GM12878 (cell line): ENCODE data around the gene NPNT. TPM values are rescaled to one million over a fixed set of nuclear protein-coding genes. Genes with fewer than 3 reads are reported as not detected.

ENCODE experiments used
- ATAC-seq: fragments of 200-7000 bp; cut with Tn5 transposase; 3 replicates; pipeline ENCODE4 v1.9.1; 2020; ENCODE audit warnings: mild to moderate bottlenecking, moderate library complexity
- BruUV-seq: library from RNA; stranded (reverse); fragments of 400-500 nt; replicated peaks from 2 replicates; lab custom pipeline; 2021; lab: Mats Ljungman, UMichigan
- CTCF ChIA-PET: fragments of 300-600 bp; sonication (Branson Sonifier 250); formaldehyde crosslinking; extraction: SDS; loops from one replicate; lab custom pipeline; 2021; ENCODE audit warnings: inconsistent platforms; lab: Yijun Ruan, JAX
- POLR2A ChIA-PET: fragments of 350-600 bp; formaldehyde crosslinking; extraction: SDS; loops from one replicate; lab custom pipeline; 2021; ENCODE audit warnings: inconsistent platforms; lab: Charles Lee
- RAD21 ChIA-PET: fragments of 300-600 bp; sonication (Branson Sonifier 250); formaldehyde crosslinking; loops from one replicate; lab custom pipeline; 2023; ENCODE audit warnings: antibody characterized with exemption; ENCODE audit not compliant: unreplicated experiment; lab: Charles Lee
- SMC1A ChIA-PET: fragments of 300-600 bp; sonication (Branson Sonifier 250); formaldehyde crosslinking; loops from one replicate; lab custom pipeline; 2023; ENCODE audit not compliant: unreplicated experiment, uncharacterized antibody; lab: Charles Lee
- DNase-seq: peaks from one replicate; pipeline ENCODE4 v3.0.0-alpha.2; 2011; ENCODE audit warnings: low read depth, low spot score
- FAIRE-seq: peaks from 3 replicates; lab custom pipeline; 2011; peaks lifted over from hg19 to GRCh38; lab: Jason Lieb, UNC
- H2AFZ ChIP-seq: 2 replicates; pipeline ENCODE4 v1.6.0; 2011; ENCODE audit warnings: low read depth, low read length, control low read depth; ENCODE audit not compliant: control insufficient read depth
- H3K27ac ChIP-seq: 2 replicates; pipeline ENCODE4 v1.5.1; 2011; ENCODE audit warnings: control low read depth; ENCODE audit not compliant: control insufficient read depth, insufficient read depth
- H3K27me3 ChIP-seq, 2 experiments: replicated peaks in 1 of 2; 2 replicates each; pipeline versions ENCODE4 v1.6.0 to v1.6.1; 2011; ENCODE audit warnings: low read length in 1 of 2; ENCODE audit not compliant: control insufficient read depth in 2 of 2, insufficient read depth in 2 of 2
- H3K36me3 ChIP-seq, 2 experiments: 2 replicates each; pipeline ENCODE4 v1.5.1; 2011; ENCODE audit warnings: low read length in 1 of 2; ENCODE audit not compliant: control insufficient read depth in 2 of 2, insufficient read depth in 2 of 2
- H3K4me1 ChIP-seq: 2 replicates; pipeline ENCODE4 v1.6.1; 2011; ENCODE audit warnings: mild to moderate bottlenecking, low read length, moderate library complexity, mixed read lengths; ENCODE audit not compliant: control insufficient read depth, insufficient read depth
- H3K4me2 ChIP-seq: 2 replicates; pipeline ENCODE4 v1.6.0; 2011; ENCODE audit warnings: control low read depth; ENCODE audit not compliant: control insufficient read depth, insufficient read depth
- H3K4me3 ChIP-seq: fragments of 200-600 bp; sonication (generic); 2 replicates; pipeline ENCODE4 v1.5.1; 2016
- H3K79me2 ChIP-seq: 2 replicates; pipeline ENCODE4 v1.6.0; 2011; ENCODE audit warnings: low read length; ENCODE audit not compliant: control insufficient read depth, insufficient read depth
- H3K9ac ChIP-seq: 2 replicates; pipeline ENCODE4 v1.8.0; 2011; ENCODE audit warnings: low read length, control low read depth, mixed read lengths; ENCODE audit not compliant: control insufficient read depth, insufficient read depth
- H3K9me3 ChIP-seq: replicated peaks from 3 replicates; pipeline ENCODE4 v1.5.1; 2011; ENCODE audit warnings: mild to moderate bottlenecking, low read length; ENCODE audit not compliant: control insufficient read depth, insufficient read depth
- H4K20me1 ChIP-seq: 2 replicates; pipeline ENCODE4 v1.6.0; 2011; ENCODE audit not compliant: control insufficient read depth, insufficient read depth
- CBFB ChIP-seq: IDR thresholded peaks from 2 replicates; pipeline ENCODE4 v1.6.1; 2016; ENCODE audit warnings: antibody characterized with exemption, low read depth
- GABPA ChIP-seq: IDR thresholded peaks from 2 replicates; pipeline ENCODE4 v1.6.1; 2014; ENCODE audit warnings: antibody characterized with exemption, low read depth, mild to moderate bottlenecking, inconsistent platforms
- IKZF2 ChIP-seq, 2 experiments: fragments of 450-650 bp; IDR thresholded peaks; 2 replicates each; pipeline ENCODE4 v1.6.1; 2017; ENCODE audit warnings: mild to moderate bottlenecking in 2 of 2, moderate library complexity in 2 of 2
- PML ChIP-seq: IDR thresholded peaks from 2 replicates; pipeline ENCODE4 v1.6.1; 2012; ENCODE audit warnings: low read length, inconsistent platforms
- RUNX3 ChIP-seq: IDR thresholded peaks from 2 replicates; pipeline ENCODE4 v1.6.1; 2012; ENCODE audit warnings: low read length, inconsistent platforms
- TARDBP ChIP-seq: IDR thresholded peaks from 2 replicates; pipeline ENCODE4 v1.6.1; 2016; ENCODE audit warnings: borderline replicate concordance
- WGBS: methylation state at CpG from one replicate; pipeline ENCODE4 v1.1.6; 2016; ENCODE audit warnings: low lambda C conversion rate; ENCODE audit not compliant: insufficient replicate concordance, insufficient coverage; ENCODE audit errors: missing lambda C conversion rate; 5-methylcytosine and 5-hydroxymethylcytosine counted together
- in situ Hi-C: fragments of 300-500 bp; cut with MboI; formaldehyde crosslinking; loops from 9 replicates; pipeline ENCODE4 v1.14.3; 2018; ENCODE audit warnings: mixed read lengths
- intact Hi-C: fragments of 100-400 bp; cut with micrococcal nuclease; formaldehyde crosslinking; loops from one replicate; pipeline ENCODE4 v1.14.2; 2022; ENCODE audit not compliant: unreplicated experiment
- polyA plus RNA-seq, 11 experiments: library from polyadenylated mRNA; depleted of rRNA in 4 of 11; unstranded in 6 of 11; stranded (reverse) in 5 of 11; fragments of >200 nt; fragmentation: Nextera tagmentation in 4 of 11; fragmentation: Illumina TruSeq in 1 of 11; extraction: Ambion mirVana in 4 of 11; extraction: Trizol in 1 of 11; gene quantifications; 1 replicate in 1 of 11; 2 replicates in 10 of 11; pipeline versions ENCODE4 v1.2.1 to v1.2.3, GENCODE V29; 2011 to 2016; ENCODE audit warnings: inconsistent platforms in 2 of 11, missing spikeins in 2 of 11, low read depth in 1 of 11
- total RNA-seq, 4 experiments: library from RNA; depleted of rRNA in 3 of 4; stranded (reverse); fragments of >200 nt in 3 of 4; fragmentation: Illumina TruSeq in 1 of 4; extraction: Trizol in 1 of 4; gene quantifications; 2 replicates each; pipeline versions ENCODE4 v1.2.1 to v1.2.3, GENCODE V29; 2013 to 2021
- TF ChIP-seq, protein P1 (sequence below): fragments of 450-650 bp; IDR thresholded peaks from 2 replicates; pipeline ENCODE4 v1.6.1; 2017; ENCODE audit warnings: borderline replicate concordance
- TF ChIP-seq, protein P2 (sequence below): fragments of 450-650 bp; conservative IDR thresholded peaks from 2 replicates; pipeline ENCODE4 v1.6.1; 2017; ENCODE audit warnings: mild to moderate bottlenecking, moderate library complexity

Gene NPNT
- total and polyA plus RNA-seq, 10 of the 15 experiments (the other 5 are each of a cell fraction or from before 2014, with no cell fraction given) = 0.18 to 70.5 (median 54.1) TPM

DNA sequence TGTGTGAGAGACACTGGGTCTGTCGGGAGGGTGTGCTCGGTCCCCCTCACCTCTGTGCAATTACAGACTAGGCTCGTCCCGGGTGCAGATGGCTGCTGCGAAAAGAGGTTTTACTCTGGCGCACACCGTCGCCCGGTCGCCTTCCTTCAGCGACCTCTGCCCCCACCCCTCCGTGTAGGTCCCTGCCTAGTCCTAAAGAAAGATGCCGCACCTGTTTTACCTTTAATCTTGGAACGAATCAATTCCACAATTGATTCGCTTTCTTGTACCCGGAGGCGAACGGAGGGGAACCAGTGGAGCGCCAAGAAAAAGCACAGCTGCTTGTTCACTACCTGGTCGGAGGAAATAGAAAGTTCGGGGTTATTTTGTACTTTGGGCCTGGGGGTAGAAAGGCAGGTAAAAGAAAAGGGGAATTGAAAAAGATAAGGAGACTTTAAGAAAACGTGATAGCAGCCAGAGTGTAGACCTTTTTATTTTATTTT is 1.2 kb downstream of the NPNT start:
- TF ChIP-seq TARDBP (0 out of 2 replicates have a peak, but pooled peaks have one; percentile 23), GABPA (no peak), CBFB (0 out of 2 replicates have a peak, but pooled peaks have one; percentile 5), RUNX3 (0 out of 2 replicates have a peak, but pooled peaks have one; percentile 5), IKZF2 (IDR thresholded peaks at IDR 0.05) (no peak), PML (0 out of 2 replicates have a peak, but pooled peaks have one; percentile 61)
- TF ChIP-seq, protein P1, sequence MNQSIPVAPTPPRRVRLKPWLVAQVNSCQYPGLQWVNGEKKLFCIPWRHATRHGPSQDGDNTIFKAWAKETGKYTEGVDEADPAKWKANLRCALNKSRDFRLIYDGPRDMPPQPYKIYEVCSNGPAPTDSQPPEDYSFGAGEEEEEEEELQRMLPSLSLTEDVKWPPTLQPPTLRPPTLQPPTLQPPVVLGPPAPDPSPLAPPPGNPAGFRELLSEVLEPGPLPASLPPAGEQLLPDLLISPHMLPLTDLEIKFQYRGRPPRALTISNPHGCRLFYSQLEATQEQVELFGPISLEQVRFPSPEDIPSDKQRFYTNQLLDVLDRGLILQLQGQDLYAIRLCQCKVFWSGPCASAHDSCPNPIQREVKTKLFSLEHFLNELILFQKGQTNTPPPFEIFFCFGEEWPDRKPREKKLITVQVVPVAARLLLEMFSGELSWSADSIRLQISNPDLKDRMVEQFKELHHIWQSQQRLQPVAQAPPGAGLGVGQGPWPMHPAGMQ = no peak
- TF ChIP-seq, protein P2, sequence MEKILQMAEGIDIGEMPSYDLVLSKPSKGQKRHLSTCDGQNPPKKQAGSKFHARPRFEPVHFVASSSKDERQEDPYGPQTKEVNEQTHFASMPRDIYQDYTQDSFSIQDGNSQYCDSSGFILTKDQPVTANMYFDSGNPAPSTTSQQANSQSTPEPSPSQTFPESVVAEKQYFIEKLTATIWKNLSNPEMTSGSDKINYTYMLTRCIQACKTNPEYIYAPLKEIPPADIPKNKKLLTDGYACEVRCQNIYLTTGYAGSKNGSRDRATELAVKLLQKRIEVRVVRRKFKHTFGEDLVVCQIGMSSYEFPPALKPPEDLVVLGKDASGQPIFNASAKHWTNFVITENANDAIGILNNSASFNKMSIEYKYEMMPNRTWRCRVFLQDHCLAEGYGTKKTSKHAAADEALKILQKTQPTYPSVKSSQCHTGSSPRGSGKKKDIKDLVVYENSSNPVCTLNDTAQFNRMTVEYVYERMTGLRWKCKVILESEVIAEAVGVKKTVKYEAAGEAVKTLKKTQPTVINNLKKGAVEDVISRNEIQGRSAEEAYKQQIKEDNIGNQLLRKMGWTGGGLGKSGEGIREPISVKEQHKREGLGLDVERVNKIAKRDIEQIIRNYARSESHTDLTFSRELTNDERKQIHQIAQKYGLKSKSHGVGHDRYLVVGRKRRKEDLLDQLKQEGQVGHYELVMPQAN = no peak
- Histone ChIP-seq H3K9ac (peak overlapping the region; percentile 80), H3K79me2 (peaks cover 9% of the 10 kb centered on the region), H3K27me3 (peaks cover 3 to 8% of the 10 kb centered on the region in 2 experiments), H2AFZ (peak overlapping the region; percentile 80), H3K9me3 (no peaks in the 10 kb centered on the region), H3K4me3 (peak overlapping the region; percentile 75), H3K4me2 (peak overlapping the region; percentile 97), H3K4me1 (peaks cover 10% of the 10 kb centered on the region), H3K36me3 (peaks cover 0 to 3% of the 10 kb centered on the region in 2 experiments; a peak in 1 of 4 replicates), H3K27ac (peak overlapping the region; percentile 76), H4K20me1 (no peaks in the 10 kb centered on the region)
- ATAC-seq (peak; percentile 19; the same call in 2 of the 3 replicates), FAIRE-seq (no peak), DNase-seq (no peak)
- under 1% methylated on average over 20 of the region's 22 CpGs for WGBS
- ChIA-PET POLR2A (interaction anchor here (0.6 to 1.3 kb wide), 2 partner anchors 26 to 1100 kb away, joined by 3 read pairs; no protein-coding TSS in a partner anchor), RAD21 (interaction anchor here (0.5 kb wide), 1 partner anchor 186 kb away, joined by 4 read pairs; no protein-coding TSS in a partner anchor), CTCF (no interaction called here), SMC1A (no interaction called here)
- in situ Hi-C loops (no loop called here), intact Hi-C loops (no loop called here)
- no TSS peak for BruUV-seq
